ENCODE measurements around the gene HOXD4.

DNA sequence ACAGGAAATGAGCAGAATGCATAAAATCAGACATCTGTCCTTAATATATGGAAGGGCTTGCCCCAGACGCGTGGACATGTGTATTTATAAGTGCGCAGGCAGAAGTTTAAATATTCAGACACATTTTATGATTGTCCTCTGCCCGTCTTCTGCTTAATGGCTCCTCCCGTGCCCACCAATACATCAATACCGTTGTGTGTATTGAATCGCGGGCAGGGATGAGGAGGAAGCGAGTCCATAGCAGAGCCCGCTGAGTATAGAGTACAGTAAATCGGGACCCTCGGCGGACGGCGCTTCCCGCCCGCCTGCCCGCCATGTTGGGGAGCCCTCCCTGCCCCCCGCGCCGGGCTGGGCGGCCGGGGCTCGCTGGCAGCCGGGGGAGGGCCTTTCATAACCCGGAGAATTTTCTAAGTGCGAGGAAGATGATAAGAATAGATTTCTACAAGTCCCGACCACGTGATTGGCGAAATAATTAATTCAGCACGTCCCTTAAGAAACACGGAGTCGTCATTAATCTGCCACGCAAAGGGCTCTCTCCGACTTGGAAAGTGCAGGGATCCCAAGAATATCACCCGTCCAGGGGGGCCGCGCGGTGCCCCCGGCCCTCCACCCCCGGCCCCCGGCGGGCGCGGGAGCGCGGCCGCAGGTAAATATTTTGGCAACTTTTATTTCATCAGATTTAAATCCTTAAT, 5.6 kb downstream of the HOXD4 start, which contains the start of gene HOXD3:
- TF ChIP-seq CTCF (IDR thresholded peaks at IDR 0.05) (no peak), POLR2A (IDR thresholded peaks at IDR 0.05) (no peak)

Measured in transverse colon (tissue), 3 donors.